ENCODE measurements around the gene PRPF19. TPM values are rescaled to one million over a fixed set of nuclear protein-coding genes. Genes with fewer than 3 reads are reported as not detected.

Gene PRPF19
- total and polyA plus RNA-seq, 10 of the 15 experiments (the other 5 are each of a cell fraction or from before 2014, with no cell fraction given), result 8.7 to 170 (median 61.3) TPM

DNA sequence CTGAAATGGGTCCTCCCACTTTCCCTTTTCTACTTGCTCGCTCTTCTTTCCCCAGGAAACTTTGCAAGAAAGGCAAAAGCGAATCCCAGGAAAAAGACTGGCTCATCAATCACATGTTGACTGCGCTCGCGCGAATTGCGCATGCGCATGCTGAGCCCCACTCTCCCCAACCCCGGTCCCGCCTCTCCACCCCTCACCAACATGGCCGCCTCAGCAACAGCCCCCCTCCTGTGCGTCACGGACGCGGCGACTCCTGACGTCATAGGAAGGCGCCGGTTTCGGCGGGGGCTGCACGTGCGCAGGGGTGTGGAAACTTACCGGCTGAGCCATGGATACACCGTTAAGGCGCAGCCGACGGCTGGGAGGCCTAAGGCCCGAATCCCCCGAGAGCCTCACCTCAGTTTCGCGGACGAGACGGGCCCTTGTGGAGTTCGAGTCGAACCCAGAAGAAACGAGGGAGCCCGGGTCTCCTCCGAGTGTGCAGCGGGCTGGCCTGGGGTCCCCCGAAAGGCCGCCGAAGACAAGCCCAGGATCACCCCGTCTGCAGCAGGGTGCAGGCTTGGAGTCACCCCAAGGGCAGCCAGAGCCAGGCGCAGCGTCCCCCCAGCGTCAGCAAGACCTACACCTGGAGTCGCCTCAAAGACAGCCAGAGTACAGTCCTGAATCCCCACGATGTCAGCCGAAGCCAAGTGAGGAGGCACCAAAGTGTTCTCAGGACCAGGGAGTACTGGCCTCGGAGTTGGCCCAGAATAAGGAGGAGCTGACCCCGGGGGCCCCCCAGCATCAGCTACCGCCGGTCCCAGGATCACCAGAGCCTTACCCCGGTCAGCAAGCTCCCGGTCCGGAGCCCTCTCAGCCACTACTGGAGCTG lies 64.4 kb downstream of the PRPF19 start, which contains the start of gene CCDC86:
Gene CCDC86, plus strand, starts transcription at position 317 of the 871 bp plus-strand sequence. Its CDS starts 12 bp downstream, at position 329.
- TSS peak; percentile 73 for BruUV-seq (replicated peaks)
- 1% methylated on average over 54 of the region's 57 CpGs for WGBS (ENCODE audit: insufficient coverage, insufficient replicate concordance, low lambda C conversion rate, missing lambda C conversion rate)
- DNase-seq (ENCODE audit: low read depth, low spot score) (peak; percentile 78), ATAC-seq (peak; percentile 87), FAIRE-seq (peak; percentile 80)
- Histone ChIP-seq H3K36me3 (ENCODE audit: control insufficient read depth in 2 of 2, insufficient read depth in 2 of 2, low read length in 1 of 2) (no peaks in the 10 kb centered on the region; a peak in 2 of 4 replicates), H3K79me2 (ENCODE audit: control insufficient read depth, insufficient read depth, low read length) (peaks cover 48% of the 10 kb centered on the region), H3K27ac (ENCODE audit: control insufficient read depth, insufficient read depth) (peak within 1 kb of the TSS; percentile 72), H3K9ac (ENCODE audit: control insufficient read depth, insufficient read depth, low read length) (peak within 1 kb of the TSS; percentile 86), H3K4me3 (peak within 1 kb of the TSS; percentile 92), H3K27me3 (replicated peaks in 1 of 2; ENCODE audit: control insufficient read depth in 2 of 2, insufficient read depth in 2 of 2, low read length in 1 of 2) (no peaks in the 10 kb centered on the region), H3K4me1 (ENCODE audit: control insufficient read depth, insufficient read depth, low read length) (peaks cover 4% of the 10 kb centered on the region), H3K9me3 (replicated peaks; ENCODE audit: control insufficient read depth, insufficient read depth, low read length) (no peaks in the 10 kb centered on the region), H3K4me2 (ENCODE audit: control insufficient read depth, insufficient read depth) (peak within 1 kb of the TSS; percentile 92), H2AFZ (ENCODE audit: control insufficient read depth, low read depth, low read length) (peak within 1 kb of the TSS; percentile 99), H4K20me1 (ENCODE audit: control insufficient read depth, insufficient read depth) (no peaks in the 10 kb centered on the region)
- CTCF ChIA-PET, result interaction anchor here (0.6 to 2.5 kb wide), 8 partner anchors 11 to 494 kb away, joined by 3 to 18 read pairs (median 4); no protein-coding TSS in a partner anchor
- POLR2A ChIA-PET, result interaction anchor here (0.5 to 1.1 kb wide), 2 partner anchors 63 to 405 kb away, joined by 4 read pairs; no protein-coding TSS in a partner anchor
- in situ Hi-C loops (cut with MboI) (no loop called here), intact Hi-C loops (cut with micrococcal nuclease; ENCODE audit: unreplicated experiment) (loop anchor here (10.0 kb wide), 1 partner anchor 113 kb away; the partner anchor contains the start of gene SLC15A3)
- RAD21 ChIA-PET (ENCODE audit: unreplicated experiment), result interaction anchor here (0.6 to 1.5 kb wide), 2 partner anchors 73 to 82 kb away, joined by 3 to 4 read pairs; no protein-coding TSS in a partner anchor
- SMC1A ChIA-PET (ENCODE audit: uncharacterized antibody, unreplicated experiment), result interaction anchor here (1.1 to 2.0 kb wide), 2 partner anchors 12 to 53 kb away, joined by 3 to 6 read pairs; no protein-coding TSS in a partner anchor
- TF ChIP-seq RFX5 (IDR thresholded peaks at IDR 0.05; ENCODE audit: low read depth, low read length), result 0 out of 2 replicates have a peak, but pooled peaks have one; percentile 46
- TF ChIP-seq WRNIP1 (IDR thresholded peaks at IDR 0.05; ENCODE audit: borderline replicate concordance, low read depth, low read length), result no peak
- no peak for TF ChIP-seq MTA2 (IDR thresholded peaks at IDR 0.05; ENCODE audit: low read depth)
- TF ChIP-seq, protein P1, sequence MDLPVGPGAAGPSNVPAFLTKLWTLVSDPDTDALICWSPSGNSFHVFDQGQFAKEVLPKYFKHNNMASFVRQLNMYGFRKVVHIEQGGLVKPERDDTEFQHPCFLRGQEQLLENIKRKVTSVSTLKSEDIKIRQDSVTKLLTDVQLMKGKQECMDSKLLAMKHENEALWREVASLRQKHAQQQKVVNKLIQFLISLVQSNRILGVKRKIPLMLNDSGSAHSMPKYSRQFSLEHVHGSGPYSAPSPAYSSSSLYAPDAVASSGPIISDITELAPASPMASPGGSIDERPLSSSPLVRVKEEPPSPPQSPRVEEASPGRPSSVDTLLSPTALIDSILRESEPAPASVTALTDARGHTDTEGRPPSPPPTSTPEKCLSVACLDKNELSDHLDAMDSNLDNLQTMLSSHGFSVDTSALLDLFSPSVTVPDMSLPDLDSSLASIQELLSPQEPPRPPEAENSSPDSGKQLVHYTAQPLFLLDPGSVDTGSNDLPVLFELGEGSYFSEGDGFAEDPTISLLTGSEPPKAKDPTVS (IDR thresholded peaks at IDR 0.05; ENCODE audit: low read depth, low read length), result no peak
- TF ChIP-seq KLF5 (IDR thresholded peaks at IDR 0.05; ENCODE audit: partially characterized antibody), result peak; percentile 91
- no peak for TF ChIP-seq PAX8 (IDR thresholded peaks at IDR 0.05)
- no peak; the same call in 1 of the 2 replicates for TF ChIP-seq TCF7 (IDR thresholded peaks at IDR 0.05; ENCODE audit: borderline replicate concordance)
- no peak for TF ChIP-seq ASH2L (IDR thresholded peaks at IDR 0.05; ENCODE audit: borderline replicate concordance, low read depth)
- TF ChIP-seq ZNF274 (IDR thresholded peaks at IDR 0.05; ENCODE audit: insufficient read depth, insufficient read length), result no peak
- TF ChIP-seq IKZF2 (IDR thresholded peaks at IDR 0.05), result no peak; a peak in 1 of 4 replicates
- TF ChIP-seq NFIC (IDR thresholded peaks at IDR 0.05; ENCODE audit: low read depth, low read length), result no peak
- TF ChIP-seq RB1 (IDR thresholded peaks at IDR 0.05; ENCODE audit: borderline replicate concordance), result peak; percentile 73; the same call in 1 of the 2 replicates
- TF ChIP-seq TARDBP (IDR thresholded peaks at IDR 0.05; ENCODE audit: borderline replicate concordance), result peak; percentile 97
- TF ChIP-seq RCOR1 (conservative IDR thresholded peaks at IDR 0.05; ENCODE audit: low read depth, low read length), result no peak
- peak; percentile 99 for TF ChIP-seq SIN3A (IDR thresholded peaks at IDR 0.05; ENCODE audit: low read depth, low read length)
- no peak for TF ChIP-seq KDM1A (IDR thresholded peaks at IDR 0.05; ENCODE audit: borderline replicate concordance)
- TF ChIP-seq HDAC6 (IDR thresholded peaks at IDR 0.05; ENCODE audit: unreplicated experiment), result no peak
- TF ChIP-seq NRF1 (conservative IDR thresholded peaks at IDR 0.05; ENCODE audit: low read depth, low read length), result peak; percentile 59
- peak; percentile 68; the same call in 1 of the 2 replicates for TF ChIP-seq IRF4 (IDR thresholded peaks at IDR 0.05; ENCODE audit: low read depth, low read length)
- no peak for TF ChIP-seq ZNF384 (IDR thresholded peaks at IDR 0.05; ENCODE audit: borderline replicate concordance, low read depth, low read length)

Measured in GM12878 (cell line).